ENCODE data around the gene DNAH17. TPM values are rescaled to one million over a fixed set of nuclear protein-coding genes. Genes with fewer than 3 reads are reported as not detected.
"Not testable (repeated sequence)": the region's sequence is repeated elsewhere in the genome, so short reads cannot be mapped to it uniquely, and the experiment has no call there.

Gene DNAH17
- total RNA-seq, 3 donors from 2014 or later (not counting 1 experiment from before 2014, with no cell fraction given) = 0.16 to 0.25 (median 0.24) TPM

DNA sequence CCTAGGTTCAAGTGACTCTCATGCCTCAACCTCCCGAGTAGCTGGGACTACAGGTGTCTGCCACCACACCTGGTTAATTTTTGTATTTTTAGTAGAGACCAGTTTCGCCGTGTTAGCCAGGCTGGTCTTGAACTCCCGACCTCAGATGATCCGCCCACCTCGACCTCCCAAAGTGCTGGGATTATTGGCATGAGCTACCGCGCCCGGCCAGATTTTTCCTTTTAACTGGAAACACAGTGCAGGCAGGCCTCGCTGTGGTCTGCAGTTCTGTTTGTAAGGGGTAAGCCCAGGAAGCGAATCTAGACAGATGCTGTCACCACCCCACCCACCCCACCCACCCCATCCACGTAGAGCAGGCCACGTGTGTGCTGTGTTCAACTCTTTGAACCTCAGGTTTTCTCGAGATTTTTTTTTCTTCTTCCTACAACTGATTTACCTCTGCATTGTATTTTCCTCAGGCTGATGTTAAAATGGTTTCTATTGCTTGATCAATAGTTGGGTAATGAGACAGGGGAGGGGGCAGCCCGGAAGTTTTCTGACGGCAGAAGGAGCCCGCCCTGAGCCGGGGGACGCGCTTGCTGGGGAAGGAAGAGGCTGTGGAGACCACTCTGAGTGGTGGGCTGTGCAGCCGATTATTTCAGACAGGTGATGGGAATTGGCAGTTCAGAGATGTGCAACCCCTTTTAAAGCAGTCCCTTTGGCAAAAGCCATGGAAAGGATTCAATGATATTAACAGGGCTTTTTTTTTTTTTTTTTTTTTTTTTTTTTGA lies 72.9 kb downstream of the DNAH17 start:
- Mint-ChIP-seq H3K36me3 (no peaks in the 10 kb centered on the region), H3K4me3 (no peak overlapping the region), H3K4me1 (no peaks in the 10 kb centered on the region), H3K27ac (no peak overlapping the region), H3K9me3 (no peaks in the 10 kb centered on the region), H3K27me3 (ENCODE audit: low read depth in 2 of 2) (no peaks in the 10 kb centered on the region)
- TF ChIP-seq, protein P1, sequence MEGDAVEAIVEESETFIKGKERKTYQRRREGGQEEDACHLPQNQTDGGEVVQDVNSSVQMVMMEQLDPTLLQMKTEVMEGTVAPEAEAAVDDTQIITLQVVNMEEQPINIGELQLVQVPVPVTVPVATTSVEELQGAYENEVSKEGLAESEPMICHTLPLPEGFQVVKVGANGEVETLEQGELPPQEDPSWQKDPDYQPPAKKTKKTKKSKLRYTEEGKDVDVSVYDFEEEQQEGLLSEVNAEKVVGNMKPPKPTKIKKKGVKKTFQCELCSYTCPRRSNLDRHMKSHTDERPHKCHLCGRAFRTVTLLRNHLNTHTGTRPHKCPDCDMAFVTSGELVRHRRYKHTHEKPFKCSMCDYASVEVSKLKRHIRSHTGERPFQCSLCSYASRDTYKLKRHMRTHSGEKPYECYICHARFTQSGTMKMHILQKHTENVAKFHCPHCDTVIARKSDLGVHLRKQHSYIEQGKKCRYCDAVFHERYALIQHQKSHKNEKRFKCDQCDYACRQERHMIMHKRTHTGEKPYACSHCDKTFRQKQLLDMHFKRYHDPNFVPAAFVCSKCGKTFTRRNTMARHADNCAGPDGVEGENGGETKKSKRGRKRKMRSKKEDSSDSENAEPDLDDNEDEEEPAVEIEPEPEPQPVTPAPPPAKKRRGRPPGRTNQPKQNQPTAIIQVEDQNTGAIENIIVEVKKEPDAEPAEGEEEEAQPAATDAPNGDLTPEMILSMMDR (IDR thresholded peaks at IDR 0.05) = no peak
- Histone ChIP-seq H3K4me1 (ENCODE audit: control insufficient read depth, insufficient read depth, low read length) (no peaks in the 10 kb centered on the region), H3K9me3 (ENCODE audit: control insufficient read depth, insufficient read depth, low read length) (no peaks in the 10 kb centered on the region), H3K27me3 (ENCODE audit: control insufficient read depth, insufficient read depth, low read length) (no peaks in the 10 kb centered on the region), H3K27ac (ENCODE audit: low read length) (no peak overlapping the region), H3K36me3 (ENCODE audit: control insufficient read depth, insufficient read depth, low read length) (no peaks in the 10 kb centered on the region), H3K4me3 (ENCODE audit: low read length) (no peak overlapping the region)
- DNase-seq (no peak), ATAC-seq (no peak)
- 92% methylated on average over 18 of the region's 21 CpGs for WGBS (ENCODE audit: insufficient coverage)
- intact Hi-C loops (cut with micrococcal nuclease) = no loop called here

DNA sequence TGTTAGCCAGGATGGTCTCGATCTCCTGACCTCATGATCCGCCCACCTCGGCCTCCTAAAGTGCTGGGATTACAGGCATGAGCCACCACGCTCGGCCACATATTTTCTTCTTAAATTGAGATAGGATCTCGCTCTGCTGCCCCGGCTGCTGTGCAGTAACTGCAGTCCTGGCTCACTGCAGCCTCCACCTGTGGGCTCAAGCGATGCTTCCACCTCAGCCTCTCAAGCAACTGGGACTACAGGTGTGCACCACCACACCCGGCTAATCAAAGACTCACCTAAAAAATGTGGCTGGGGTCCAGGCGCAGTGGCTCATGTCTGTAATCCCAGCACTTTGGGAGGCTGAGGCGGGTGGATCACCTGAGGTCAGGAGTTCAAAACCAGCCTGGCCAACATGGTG lies 73.8 kb downstream of the DNAH17 start:
- intact Hi-C loops (cut with micrococcal nuclease); H3K4me3 Mint-ChIP-seq; H3K36me3 Mint-ChIP-seq; H3K27ac Mint-ChIP-seq; ATAC-seq; H3K27me3 Mint-ChIP-seq (ENCODE audit: low read depth in 2 of 2); H3K36me3 ChIP-seq (ENCODE audit: control insufficient read depth, insufficient read depth, low read length); H3K4me3 ChIP-seq (ENCODE audit: low read length); H3K27ac ChIP-seq (ENCODE audit: low read length); DNase-seq; H3K27me3 ChIP-seq (ENCODE audit: control insufficient read depth, insufficient read depth, low read length); H3K9me3 ChIP-seq (ENCODE audit: control insufficient read depth, insufficient read depth, low read length); H3K4me1 ChIP-seq (ENCODE audit: control insufficient read depth, insufficient read depth, low read length); H3K4me1 Mint-ChIP-seq; H3K9me3 Mint-ChIP-seq: not testable (repeated sequence)
- 91% methylated on average over 11 of the region's 11 CpGs for WGBS (ENCODE audit: insufficient coverage)

DNA sequence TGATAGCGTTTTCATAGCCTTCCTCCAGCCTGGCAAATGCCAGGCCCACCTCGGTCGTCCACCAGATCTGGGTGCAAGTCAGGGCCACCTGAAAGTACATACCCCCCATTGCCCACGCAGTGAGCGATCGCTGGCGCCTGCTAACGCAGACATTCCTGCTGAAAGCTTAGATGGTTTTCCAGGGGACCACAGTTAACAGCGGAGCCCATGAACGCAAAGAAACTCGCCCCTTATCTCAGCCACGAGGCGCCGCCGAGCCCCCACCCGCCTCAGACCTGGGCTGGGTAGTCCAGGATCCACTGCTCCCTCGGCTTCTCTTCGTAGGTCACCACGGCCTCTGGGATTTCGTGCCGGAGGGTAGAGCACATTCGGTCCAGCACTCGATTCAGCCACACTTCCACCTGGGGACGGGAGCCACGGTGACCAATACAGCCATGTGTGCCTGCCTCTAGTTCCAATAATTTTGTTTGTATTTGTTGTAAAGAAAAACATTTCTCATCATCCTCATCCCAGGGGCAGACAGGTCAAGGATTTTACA lies 74.5 kb downstream of the DNAH17 start:
- H3K9me3 ChIP-seq (ENCODE audit: control insufficient read depth, insufficient read depth, low read length) = no peaks in the 10 kb centered on the region
- 92% methylated on average over 25 of the region's 25 CpGs for WGBS (ENCODE audit: insufficient coverage)
- Mint-ChIP-seq H3K27ac (no peak overlapping the region), H3K4me1 (no peaks in the 10 kb centered on the region), H3K4me3 (no peak overlapping the region), H3K27me3 (ENCODE audit: low read depth in 2 of 2) (no peaks in the 10 kb centered on the region), H3K36me3 (no peaks in the 10 kb centered on the region), H3K9me3 (no peaks in the 10 kb centered on the region)
- intact Hi-C loops (cut with micrococcal nuclease) = no loop called here
- no peak overlapping the region for H3K4me3 ChIP-seq (ENCODE audit: low read length)
- no peaks in the 10 kb centered on the region for H3K27me3 ChIP-seq (ENCODE audit: control insufficient read depth, insufficient read depth, low read length)
- DNase-seq (no peak), ATAC-seq (no peak)
- no peaks in the 10 kb centered on the region for H3K4me1 ChIP-seq (ENCODE audit: control insufficient read depth, insufficient read depth, low read length)
- H3K36me3 ChIP-seq (ENCODE audit: control insufficient read depth, insufficient read depth, low read length) = no peaks in the 10 kb centered on the region
- no peak overlapping the region for H3K27ac ChIP-seq (ENCODE audit: low read length)
- TF ChIP-seq, protein P1 (IDR thresholded peaks at IDR 0.05) = no peak

DNA sequence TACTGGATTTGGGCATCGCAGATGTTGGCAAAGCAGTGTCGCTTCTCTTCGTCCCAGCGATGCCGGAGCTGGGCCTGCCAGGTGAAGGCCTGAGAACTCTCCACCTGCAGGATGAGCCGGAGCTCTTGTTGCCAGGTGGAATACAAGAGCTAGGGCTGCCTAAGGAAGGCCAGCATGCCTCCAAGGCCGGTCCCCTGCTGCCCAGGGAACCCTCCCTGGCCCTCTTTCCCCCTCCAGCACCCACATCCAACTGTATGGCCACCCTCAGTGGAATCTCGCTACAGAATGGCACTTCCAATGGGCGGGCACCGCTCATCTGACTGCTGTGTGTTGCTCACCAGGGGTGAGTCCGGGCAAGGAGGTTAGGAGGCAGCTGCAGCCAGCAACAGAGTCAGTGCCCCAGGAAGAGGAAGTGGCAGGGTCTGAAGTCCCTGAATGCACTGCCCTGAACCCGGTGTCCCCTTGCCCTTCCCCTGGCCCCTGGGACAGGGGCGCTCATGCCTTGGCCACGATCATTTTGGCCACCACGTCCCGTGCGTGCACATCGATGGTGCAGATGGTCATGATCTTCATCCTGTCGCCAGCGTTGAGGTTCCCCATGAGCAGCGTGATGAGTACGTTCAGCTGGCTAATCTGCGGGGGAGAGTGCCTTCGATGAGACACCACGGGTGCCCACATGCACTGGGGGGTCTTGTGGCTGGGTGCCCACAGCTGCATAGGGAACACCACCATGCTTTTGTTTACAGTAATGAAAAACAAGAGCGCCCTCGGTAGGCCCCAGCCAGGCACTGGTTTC lies 75.8 kb downstream of the DNAH17 start:
- H3K27me3 Mint-ChIP-seq (ENCODE audit: low read depth in 2 of 2) = no peaks in the 10 kb centered on the region

More for the DNA sequence above, 75.8 kb downstream of the DNAH17 start:
- H3K36me3 Mint-ChIP-seq = no peaks in the 10 kb centered on the region
- no peaks in the 10 kb centered on the region for H3K9me3 Mint-ChIP-seq
- H3K9me3 ChIP-seq (ENCODE audit: control insufficient read depth, insufficient read depth, low read length) = no peaks in the 10 kb centered on the region
- no peaks in the 10 kb centered on the region for H3K27me3 ChIP-seq (ENCODE audit: control insufficient read depth, insufficient read depth, low read length)
- intact Hi-C loops (cut with micrococcal nuclease) = no loop called here
- H3K4me1 ChIP-seq (ENCODE audit: control insufficient read depth, insufficient read depth, low read length) = no peaks in the 10 kb centered on the region
- no peak overlapping the region for H3K27ac Mint-ChIP-seq
- DNase-seq (no peak), ATAC-seq (no peak)
- no peak overlapping the region for H3K4me3 Mint-ChIP-seq
- TF ChIP-seq, protein P1 (IDR thresholded peaks at IDR 0.05) = no peak
- no peak overlapping the region for H3K4me3 ChIP-seq (ENCODE audit: low read length)
- H3K27ac ChIP-seq (ENCODE audit: low read length) = no peak overlapping the region
- H3K4me1 Mint-ChIP-seq = no peaks in the 10 kb centered on the region
- H3K36me3 ChIP-seq (ENCODE audit: control insufficient read depth, insufficient read depth, low read length) = no peaks in the 10 kb centered on the region
- WGBS (ENCODE audit: insufficient coverage) = 88% methylated on average over 27 of the region's 27 CpGs
